ENCODE results near the gene PRDM16. TPM values are rescaled to one million over a fixed set of nuclear protein-coding genes. Genes with fewer than 3 reads are reported as not detected.

The PRDM16 gene
- total RNA-seq, 1 donor from 2014 or later: 0.79 TPM

GRCh38 chr1:3397311-3397710 is 328.3 kb downstream of the PRDM16 start:
- Histone ChIP-seq H3K4me3 (ENCODE audit: low read depth, low read length) (no peak overlapping the region), H3K36me3 (ENCODE audit: control insufficient read depth, insufficient read depth, low read length) (no peaks in the 10 kb centered on the region), H3K27me3 (ENCODE audit: control insufficient read depth, insufficient read depth, low read length) (peaks cover 15% of the 10 kb centered on the region)
- TF ChIP-seq CTCF (IDR thresholded peaks at IDR 0.05; ENCODE audit: insufficient read depth, low read length, severe bottlenecking): no peak
- DNase-seq (ENCODE audit: low read depth) (no peak), FAIRE-seq (no peak)

- Histone ChIP-seq H3K4me3 (ENCODE audit: low read depth, low read length) (no peak overlapping the region), H3K36me3 (ENCODE audit: control insufficient read depth, insufficient read depth, low read length) (no peaks in the 10 kb centered on the region), H3K27me3 (ENCODE audit: control insufficient read depth, insufficient read depth, low read length) (peaks cover 4% of the 10 kb centered on the region)
- FAIRE-seq (no peak), DNase-seq (ENCODE audit: low read depth) (no peak)
- TF ChIP-seq CTCF (IDR thresholded peaks at IDR 0.05; ENCODE audit: insufficient read depth, low read length, severe bottlenecking): no peak
Observed at GRCh38 chr1:3398396-3399140, 329.6 kb downstream of the PRDM16 start.

DNA sequence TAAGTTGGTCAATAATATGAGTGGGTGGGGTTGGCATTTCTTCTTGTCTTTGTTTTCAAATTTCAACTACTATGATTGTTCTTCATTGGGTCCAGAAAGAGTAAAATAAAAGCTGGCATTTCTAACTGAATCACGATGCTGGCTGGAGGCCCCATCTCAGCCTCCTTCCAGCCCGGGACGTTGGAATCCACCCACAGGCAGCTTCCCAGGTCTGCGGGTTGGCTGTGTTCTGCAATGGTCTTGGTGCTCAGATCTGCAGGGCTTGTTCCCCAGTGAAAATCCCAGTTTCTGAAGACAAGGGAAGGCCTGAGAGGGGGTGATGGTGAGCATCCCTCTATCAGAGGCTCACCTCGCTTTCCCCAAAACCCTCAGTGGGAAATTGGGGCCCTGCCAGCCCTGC is 330.7 kb downstream of the PRDM16 start:
- FAIRE-seq (no peak), DNase-seq (ENCODE audit: low read depth) (no peak)
- Histone ChIP-seq H3K36me3 (ENCODE audit: control insufficient read depth, insufficient read depth, low read length) (no peaks in the 10 kb centered on the region), H3K4me3 (ENCODE audit: low read depth, low read length) (no peak overlapping the region), H3K27me3 (ENCODE audit: control insufficient read depth, insufficient read depth, low read length) (peaks cover 1% of the 10 kb centered on the region)
- TF ChIP-seq CTCF (IDR thresholded peaks at IDR 0.05; ENCODE audit: insufficient read depth, low read length, severe bottlenecking): no peak

DNA sequence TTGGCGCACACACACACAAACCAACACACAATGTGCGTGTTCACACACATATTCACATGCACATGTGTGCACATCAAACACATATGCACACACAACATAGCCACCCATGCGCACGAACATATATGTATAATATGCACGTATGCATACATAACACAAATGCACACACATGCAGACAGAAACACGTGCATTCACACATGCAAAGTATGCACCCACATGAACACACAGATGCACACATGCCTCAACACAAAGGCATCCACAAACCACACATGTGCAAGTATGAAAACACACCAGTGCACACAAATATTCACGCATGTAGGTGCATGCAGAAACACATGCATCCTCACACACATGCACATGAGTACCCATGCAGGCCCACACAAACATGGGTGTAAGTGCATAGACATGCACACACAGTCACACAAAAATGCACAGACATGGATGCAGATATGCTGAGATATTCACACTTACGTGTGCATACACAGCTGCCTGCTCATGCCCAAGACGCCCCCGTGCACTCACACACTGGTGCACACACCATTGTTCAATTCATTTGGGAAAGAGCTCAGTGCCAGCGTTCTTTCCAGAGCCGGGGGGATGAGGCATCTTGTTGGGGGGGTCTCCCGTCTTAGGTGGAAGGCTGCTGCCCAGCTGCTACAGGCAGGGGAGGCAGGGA is 332.7 kb downstream of the PRDM16 start:
- no peaks in the 10 kb centered on the region for H3K36me3 ChIP-seq (ENCODE audit: control insufficient read depth, insufficient read depth, low read length)
- H3K4me3 ChIP-seq (ENCODE audit: low read depth, low read length): no peak overlapping the region
- no peaks in the 10 kb centered on the region for H3K27me3 ChIP-seq (ENCODE audit: control insufficient read depth, insufficient read depth, low read length)
- peak; percentile 92 for FAIRE-seq
- no peak for DNase-seq (ENCODE audit: low read depth)
- TF ChIP-seq CTCF (IDR thresholded peaks at IDR 0.05; ENCODE audit: insufficient read depth, low read length, severe bottlenecking): no peak

DNA sequence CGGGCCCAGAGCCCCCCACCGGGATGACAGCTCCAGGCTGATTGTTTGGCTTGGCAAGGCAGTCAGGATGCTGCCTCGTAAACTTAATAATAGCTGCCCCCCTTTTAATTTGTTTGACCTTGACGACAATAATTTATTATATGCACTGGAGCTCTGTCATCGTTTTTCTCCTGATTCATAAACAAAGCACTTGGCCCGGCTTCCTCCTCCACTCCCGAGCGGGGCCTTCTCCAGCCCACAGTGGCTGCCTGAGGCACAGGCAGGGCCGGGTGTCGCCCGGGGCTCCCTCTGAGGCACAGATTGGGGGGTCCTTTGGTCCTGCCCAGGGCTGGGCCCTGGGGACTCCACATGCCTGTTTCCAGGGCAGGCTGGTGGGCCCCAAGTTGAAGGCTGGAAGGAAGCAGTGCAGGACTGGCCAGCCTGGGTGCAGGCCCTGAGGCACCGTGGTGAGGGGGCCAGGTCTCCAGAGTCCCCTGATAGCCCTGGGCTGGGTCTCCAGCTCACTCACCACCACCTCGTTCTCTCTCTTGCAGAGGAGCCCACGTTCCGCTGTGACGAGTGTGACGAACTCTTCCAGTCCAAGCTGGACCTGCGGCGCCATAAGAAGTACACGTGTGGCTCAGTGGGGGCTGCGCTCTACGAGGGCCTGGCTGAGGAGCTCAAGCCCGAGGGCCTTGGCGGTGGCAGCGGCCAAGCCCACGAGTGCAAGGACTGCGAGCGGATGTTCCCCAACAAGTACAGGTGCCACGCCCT is 333.4 kb downstream of the PRDM16 start:
- no peak for FAIRE-seq
- no peak for TF ChIP-seq CTCF (IDR thresholded peaks at IDR 0.05; ENCODE audit: insufficient read depth, low read length, severe bottlenecking)
- no peak overlapping the region for H3K4me3 ChIP-seq (ENCODE audit: low read depth, low read length)
- no peaks in the 10 kb centered on the region for H3K36me3 ChIP-seq (ENCODE audit: control insufficient read depth, insufficient read depth, low read length)
- no peaks in the 10 kb centered on the region for H3K27me3 ChIP-seq (ENCODE audit: control insufficient read depth, insufficient read depth, low read length)
- no peak for DNase-seq (ENCODE audit: low read depth)

Data from bronchial epithelial cell (primary cell).